Heart left ventricle (tissue), 16 donors: Measurements from ENCODE around the gene SEMA6A. TPM values are rescaled to one million over a fixed set of nuclear protein-coding genes. Genes with fewer than 3 reads are reported as not detected.

Source experiments
- ATAC-seq, 4 donors: fragments of 200-7000 bp; cut with Tn5 transposase; one replicate each; pipeline ENCODE4 v1.9.1; 2020 to 2022; ENCODE audit warnings: moderate library complexity in 4 of 4, mild to moderate bottlenecking in 3 of 4, moderate number of reproducible peaks in 1 of 4
- DNase-seq, 5 donors: peaks; one replicate each; pipeline ENCODE4 v3.0.0-alpha.2; 2020
- H3K27ac ChIP-seq, 12 donors: fragments of 200-600 bp; sonication (generic) in 4 of 12; one replicate each; pipeline versions ENCODE4 v1.5.0 to v1.8.0; 2016 to 2022; ENCODE audit warnings: mild to moderate bottlenecking in 2 of 12
- H3K27me3 ChIP-seq, 9 donors: fragments of 200-600 bp; sonication (generic) in 2 of 9; one replicate each; pipeline versions ENCODE4 v1.5.1 to v1.8.0; 2016 to 2022; ENCODE audit warnings: mild to moderate bottlenecking in 3 of 9
- H3K36me3 ChIP-seq, 9 donors: fragments of 200-600 bp; sonication (generic) in 2 of 9; one replicate each; pipeline versions ENCODE4 v1.5.0 to v1.8.0; 2018 to 2022; ENCODE audit warnings: mild to moderate bottlenecking in 2 of 9
- H3K4me1 ChIP-seq, 12 donors: fragments of 200-600 bp; sonication (generic) in 4 of 12; one replicate each; pipeline versions ENCODE4 v1.5.0 to v1.8.0; 2016 to 2022; ENCODE audit warnings: mild to moderate bottlenecking in 3 of 12
- H3K4me3 ChIP-seq, 12 donors: fragments of 200-600 bp; sonication (generic) in 4 of 12; one replicate each; pipeline versions ENCODE4 v1.5.0 to v1.8.0; 2017 to 2022; ENCODE audit warnings: mild to moderate bottlenecking in 9 of 12, moderate library complexity in 4 of 12
- H3K9me3 ChIP-seq, 12 donors: fragments of 200-600 bp; sonication (generic) in 4 of 12; one replicate each; pipeline versions ENCODE4 v1.5.0 to v1.8.0; 2016 to 2022; ENCODE audit warnings: mild to moderate bottlenecking in 1 of 12
- POLR2A ChIP-seq, 2 donors: fragments of 450-650 bp; IDR thresholded peaks; one replicate each; pipeline ENCODE4 v1.6.1; 2017; ENCODE audit warnings: antibody characterized with exemption in 2 of 2, mild to moderate bottlenecking in 2 of 2, moderate library complexity in 2 of 2
- WGBS, 4 donors: extraction: QIAGEN DNeasy Blood & Tissue Kit in 2 of 4; methylation state at CpG; one replicate each; pipeline versions ENCODE4 v1.1.5 to v1.1.7; 2013 to 2018; 5-methylcytosine and 5-hydroxymethylcytosine counted together
- intact Hi-C, 10 donors: fragments of 100-400 bp; cut with DNase I; formaldehyde crosslinking; loops; one replicate each; pipeline versions ENCODE4 v1.11.1 to v1.14.2; 2022
- polyA plus RNA-seq, 2 donors: library from polyadenylated mRNA; stranded (reverse); fragments of 200-250 nt; gene quantifications; one replicate each; pipeline ENCODE4 v1.2.3, GENCODE V29; 2013
- total RNA-seq, 9 donors: library from RNA; depleted of rRNA in 2 of 9; stranded (reverse); fragments of >200 nt in 2 of 9; fragmentation: NEBNext Ultra II Directional in 3 of 9; extraction: Animal tissue kit (Norgen Biotek cat#: 25700) in 3 of 9; gene quantifications; one replicate each; pipeline versions ENCODE4 v1.1.0 to v1.2.4, GENCODE V29; 2016 to 2023
- TF ChIP-seq, protein P1 (sequence below), 12 donors: fragments of 200-600 bp; sonication (generic) in 4 of 12; IDR thresholded peaks; one replicate each; pipeline versions ENCODE4 v1.5.0 to v1.8.0; 2018 to 2022; ENCODE audit warnings: antibody characterized with exemption in 12 of 12, mild to moderate bottlenecking in 5 of 12
- donor health status: ischemic (EF 13 %, LVEDD 7.1; RV severe dilation, severe dysfunction).
- donor health status: healthy with polysubstance abuse.
- donor health status: DM: no; HTN: yes; CAD: no.
- donor health status: DM: no; HTN: no; CAD: no.
- donor health status: ischemic (EF 25% LVEDD 6.9; RV normal size, moderate dysfunction).
- donor health status: ischemic (EF 25% LVEDD 5.7; RV mildly dilated, moderate dysfunction).
- donor health status: healthy.
- donor health status: DM: yes; HTN: yes; CAD: no.
- donor health status: ischemic (EF 35%, LVEDD 5.7; RV mildly dilated, moderate dysfunction).
- donor health status: nonischemic (EF 11% LVEDD 7.7; RV severe dilation, severe dysfunction).
- donor health status: DM: yes; HTN: yes; CAD: no.
- donor health status: PGD.
- donor health status: ischemic (EF 29% LVEDD 5.4; RV normal size, mild dysfunction).
- donor health status: nonischemic (EF 23%, LVEDD 6.1; RV moderate dilation, normal function).

The SEMA6A gene
- total and polyA plus RNA-seq, 11 donors, result 2.2 to 12.7 (median 6.3) TPM

DNA sequence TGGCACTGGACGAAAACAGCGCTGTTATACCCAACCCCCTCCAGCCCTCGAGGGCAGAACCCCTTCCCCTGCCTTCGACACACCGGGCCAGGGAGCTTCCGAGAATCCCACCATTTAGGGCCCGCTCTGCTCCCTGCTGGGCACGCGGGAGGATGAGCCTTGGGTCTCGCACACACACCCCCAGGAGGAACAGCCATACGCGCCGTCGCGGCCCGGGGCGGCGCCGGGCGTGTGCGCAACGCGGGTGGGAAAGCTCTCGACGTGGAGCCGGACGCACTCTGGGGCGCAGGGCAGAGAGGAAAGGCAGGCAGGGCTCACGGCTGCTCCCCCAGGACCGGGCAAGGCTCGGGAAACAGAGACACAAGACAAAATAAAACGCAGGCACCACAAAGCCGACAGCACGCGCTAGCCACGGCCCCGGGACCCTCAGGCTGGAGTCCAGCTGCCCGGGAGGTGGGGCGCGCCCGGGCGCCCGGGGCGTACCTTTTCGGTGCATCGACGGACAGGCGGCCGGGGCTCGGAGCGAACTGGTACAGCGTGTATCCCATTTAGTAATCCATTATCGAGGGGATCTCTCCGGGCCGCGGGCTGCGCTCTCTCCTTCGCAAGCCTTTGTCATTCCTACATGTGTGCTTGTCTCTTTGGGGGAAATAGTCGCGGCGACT is 789 bp downstream of the SEMA6A start:
- peaks cover 0 to 71% (median 6%) of the 10 kb centered on the region in 9 donors for H3K27me3 ChIP-seq
- no peaks in the 10 kb centered on the region for H3K36me3 ChIP-seq
- intact Hi-C loops, result loop anchor here in 8 of 10 donors (1.0 to 10.0 kb wide), 9 partner anchors 172 to 439 kb away; no protein-coding TSS in a partner anchor
- peak in 4 of 5 donors; percentile 26 to 67 (median 30) for DNase-seq
- H3K4me1 ChIP-seq, result peaks cover 0 to 43% (median 23%) of the 10 kb centered on the region in 12 donors
- WGBS, 4 donors, result 0 to 1% (median 1%) methylated on average over 39 to 61 of the region's 61 CpGs
- TF ChIP-seq, protein P1, sequence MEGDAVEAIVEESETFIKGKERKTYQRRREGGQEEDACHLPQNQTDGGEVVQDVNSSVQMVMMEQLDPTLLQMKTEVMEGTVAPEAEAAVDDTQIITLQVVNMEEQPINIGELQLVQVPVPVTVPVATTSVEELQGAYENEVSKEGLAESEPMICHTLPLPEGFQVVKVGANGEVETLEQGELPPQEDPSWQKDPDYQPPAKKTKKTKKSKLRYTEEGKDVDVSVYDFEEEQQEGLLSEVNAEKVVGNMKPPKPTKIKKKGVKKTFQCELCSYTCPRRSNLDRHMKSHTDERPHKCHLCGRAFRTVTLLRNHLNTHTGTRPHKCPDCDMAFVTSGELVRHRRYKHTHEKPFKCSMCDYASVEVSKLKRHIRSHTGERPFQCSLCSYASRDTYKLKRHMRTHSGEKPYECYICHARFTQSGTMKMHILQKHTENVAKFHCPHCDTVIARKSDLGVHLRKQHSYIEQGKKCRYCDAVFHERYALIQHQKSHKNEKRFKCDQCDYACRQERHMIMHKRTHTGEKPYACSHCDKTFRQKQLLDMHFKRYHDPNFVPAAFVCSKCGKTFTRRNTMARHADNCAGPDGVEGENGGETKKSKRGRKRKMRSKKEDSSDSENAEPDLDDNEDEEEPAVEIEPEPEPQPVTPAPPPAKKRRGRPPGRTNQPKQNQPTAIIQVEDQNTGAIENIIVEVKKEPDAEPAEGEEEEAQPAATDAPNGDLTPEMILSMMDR (IDR thresholded peaks at IDR 0.05), result no peak
- TF ChIP-seq POLR2A (IDR thresholded peaks at IDR 0.05), result no peak
- ATAC-seq, result no peak
- peak overlapping the region; percentile 38 to 85 (median 80) for H3K27ac ChIP-seq
- H3K9me3 ChIP-seq, result no peaks in the 10 kb centered on the region
- H3K4me3 ChIP-seq, result peak overlapping the region; percentile 42 to 84 (median 68)

DNA sequence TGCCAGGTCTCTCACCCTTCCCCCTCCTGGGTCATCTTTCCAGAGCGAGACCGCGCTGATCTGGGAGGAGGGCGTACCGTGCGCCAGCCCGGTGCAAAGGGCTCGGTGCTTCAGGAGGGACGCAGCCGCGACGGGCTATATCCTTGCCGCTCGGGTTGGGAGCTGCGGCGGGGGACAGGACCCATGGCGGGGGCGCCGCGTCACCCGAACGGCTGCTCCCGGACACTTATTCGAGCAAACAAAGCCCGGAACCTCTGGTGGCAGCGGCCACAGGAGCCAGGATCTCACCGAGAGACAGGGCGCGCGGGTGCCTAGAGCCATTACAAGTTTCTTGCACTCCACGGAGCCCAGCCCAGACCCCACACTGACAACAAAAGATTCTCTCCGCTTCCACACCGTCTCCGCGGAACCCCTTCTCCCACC is 1.3 kb downstream of the SEMA6A start:
- ATAC-seq (peak in 3 of 4 donors; percentile 2 to 5 (median 3)), DNase-seq (peak in 4 of 5 donors; percentile 22 to 40 (median 32))
- Histone ChIP-seq H3K4me1 (peaks cover 0 to 43% (median 23%) of the 10 kb centered on the region in 12 donors), H3K27ac (peak overlapping the region; percentile 38 to 85 (median 80)), H3K9me3 (no peaks in the 10 kb centered on the region), H3K4me3 (peak overlapping the region; percentile 42 to 84 (median 68)), H3K36me3 (no peaks in the 10 kb centered on the region), H3K27me3 (peaks cover 0 to 72% (median 6%) of the 10 kb centered on the region in 9 donors)
- intact Hi-C loops, result loop anchor here in 8 of 10 donors (1.0 to 10.0 kb wide), 7 partner anchors 171 to 438 kb away; no protein-coding TSS in a partner anchor
- no peak for TF ChIP-seq POLR2A (IDR thresholded peaks at IDR 0.05)
- TF ChIP-seq, protein P1 (IDR thresholded peaks at IDR 0.05), result no peak
- 0 to 1% (median 1%) methylated on average over 23 to 35 of the region's 35 CpGs for WGBS, 4 donors

- Histone ChIP-seq H3K27ac (peak overlapping the region; percentile 38 to 85 (median 80)), H3K36me3 (no peaks in the 10 kb centered on the region), H3K27me3 (peaks cover 0 to 72% (median 6%) of the 10 kb centered on the region in 9 donors), H3K4me3 (peak overlapping the region; percentile 42 to 84 (median 68)), H3K4me1 (peaks cover 0 to 43% (median 23%) of the 10 kb centered on the region in 12 donors), H3K9me3 (no peaks in the 10 kb centered on the region)
- peak; percentile 4 to 40 (median 18) for ATAC-seq
- intact Hi-C loops, result loop anchor here in 8 of 10 donors (1.0 to 10.0 kb wide), 7 partner anchors 170 to 438 kb away; no protein-coding TSS in a partner anchor
- WGBS, 4 donors, result 3 to 10% (median 4%) methylated on average over 26 to 54 of the region's 54 CpGs
- DNase-seq, result peak; percentile 47 to 65 (median 59)
- TF ChIP-seq, protein P1 (IDR thresholded peaks at IDR 0.05), result peak in 1 of 12 donors; percentile 19
- no peak for TF ChIP-seq POLR2A (IDR thresholded peaks at IDR 0.05)
Observed at GRCh38 chr5:116572350-116573278, 2.0 kb downstream of the SEMA6A start.
